Smooth muscle cell (in vitro differentiated cells): Measurements from ENCODE around the gene A1BG. TPM values are rescaled to one million over a fixed set of nuclear protein-coding genes. Genes with fewer than 3 reads are reported as not detected.
A peak's percentile ranks its signal among the peaks of the same experiment; 100 is the strongest.

Experiments
- DNase-seq: peaks from one replicate; lab custom pipeline; 2025; ENCODE audit not compliant: unreplicated experiment; lab: John Stamatoyannopoulos, UW
- H2AFZ ChIP-seq: fragments of 200-600 bp; sonication (generic); 2 replicates; pipeline ENCODE4 v1.6.0; 2016; ENCODE audit warnings: antibody characterized with exemption, low read depth, mild to moderate bottlenecking
- H3F3A ChIP-seq: fragments of 200-600 bp; sonication (generic); 2 replicates; pipeline ENCODE4 v1.6.0; 2017; ENCODE audit warnings: antibody characterized with exemption, low read depth
- H3K27ac ChIP-seq: fragments of 200-600 bp; sonication (generic); 2 replicates; pipeline ENCODE4 v1.5.1; 2016; ENCODE audit warnings: low read depth, mild to moderate bottlenecking
- H3K27me3 ChIP-seq: fragments of 200-600 bp; sonication (generic); 2 replicates; pipeline ENCODE4 v1.6.1; 2016; ENCODE audit warnings: low read depth, mild to moderate bottlenecking
- H3K36me3 ChIP-seq: fragments of 200-600 bp; sonication (generic); 2 replicates; pipeline ENCODE4 v1.5.1; 2016; ENCODE audit warnings: low read depth
- H3K4me1 ChIP-seq: fragments of 200-600 bp; sonication (generic); 2 replicates; pipeline ENCODE4 v1.5.1; 2016; ENCODE audit warnings: low read depth
- H3K4me2 ChIP-seq: fragments of 200-600 bp; sonication (generic); 2 replicates; pipeline ENCODE4 v1.6.0; 2016; ENCODE audit warnings: mild to moderate bottlenecking
- H3K4me3 ChIP-seq: fragments of 200-600 bp; sonication (generic); 2 replicates; pipeline ENCODE4 v1.5.1; 2016; ENCODE audit warnings: mild to moderate bottlenecking
- H3K79me2 ChIP-seq: fragments of 200-600 bp; sonication (generic); 2 replicates; pipeline ENCODE4 v1.6.0; 2016; ENCODE audit warnings: low read depth, mild to moderate bottlenecking
- H3K9ac ChIP-seq: fragments of 200-600 bp; sonication (generic); 2 replicates; pipeline ENCODE4 v1.6.0; 2016; ENCODE audit warnings: low read depth
- H3K9me3 ChIP-seq: fragments of 200-600 bp; sonication (generic); replicated peaks from 2 replicates; pipeline ENCODE4 v1.5.1; 2016; ENCODE audit warnings: low read depth
- H4K20me1 ChIP-seq: fragments of 200-600 bp; sonication (generic); 2 replicates; pipeline ENCODE4 v1.6.0; 2016; ENCODE audit warnings: low read depth
- WGBS: methylation state at CpG from one replicate; pipeline ENCODE4 v1.1.7; 2016; ENCODE audit warnings: low lambda C conversion rate; 5-methylcytosine and 5-hydroxymethylcytosine counted together
- polyA plus RNA-seq: library from polyadenylated mRNA; unstranded; fragments of >200 nt; fragmentation: Nextera tagmentation; extraction: Ambion mirVana; gene quantifications from 2 replicates; pipeline ENCODE4 v1.2.1, GENCODE V29; 2016
- total RNA-seq: library from RNA; depleted of rRNA; stranded (reverse); fragments of >200 nt; gene quantifications from 2 replicates; pipeline ENCODE4 v1.2.3, GENCODE V29; 2014
- TF ChIP-seq, protein P1 (sequence below): fragments of 200-600 bp; sonication (generic); IDR thresholded peaks from 2 replicates; pipeline ENCODE4 v1.5.1; 2017; ENCODE audit warnings: borderline replicate concordance, mild to moderate bottlenecking, antibody characterized with exemption; ENCODE audit not compliant: insufficient read depth, poor library complexity, severe bottlenecking

A1BG gene
- total and polyA plus RNA-seq, 2 experiments from 2014 or later = 77.8 to 133 TPM

DNA sequence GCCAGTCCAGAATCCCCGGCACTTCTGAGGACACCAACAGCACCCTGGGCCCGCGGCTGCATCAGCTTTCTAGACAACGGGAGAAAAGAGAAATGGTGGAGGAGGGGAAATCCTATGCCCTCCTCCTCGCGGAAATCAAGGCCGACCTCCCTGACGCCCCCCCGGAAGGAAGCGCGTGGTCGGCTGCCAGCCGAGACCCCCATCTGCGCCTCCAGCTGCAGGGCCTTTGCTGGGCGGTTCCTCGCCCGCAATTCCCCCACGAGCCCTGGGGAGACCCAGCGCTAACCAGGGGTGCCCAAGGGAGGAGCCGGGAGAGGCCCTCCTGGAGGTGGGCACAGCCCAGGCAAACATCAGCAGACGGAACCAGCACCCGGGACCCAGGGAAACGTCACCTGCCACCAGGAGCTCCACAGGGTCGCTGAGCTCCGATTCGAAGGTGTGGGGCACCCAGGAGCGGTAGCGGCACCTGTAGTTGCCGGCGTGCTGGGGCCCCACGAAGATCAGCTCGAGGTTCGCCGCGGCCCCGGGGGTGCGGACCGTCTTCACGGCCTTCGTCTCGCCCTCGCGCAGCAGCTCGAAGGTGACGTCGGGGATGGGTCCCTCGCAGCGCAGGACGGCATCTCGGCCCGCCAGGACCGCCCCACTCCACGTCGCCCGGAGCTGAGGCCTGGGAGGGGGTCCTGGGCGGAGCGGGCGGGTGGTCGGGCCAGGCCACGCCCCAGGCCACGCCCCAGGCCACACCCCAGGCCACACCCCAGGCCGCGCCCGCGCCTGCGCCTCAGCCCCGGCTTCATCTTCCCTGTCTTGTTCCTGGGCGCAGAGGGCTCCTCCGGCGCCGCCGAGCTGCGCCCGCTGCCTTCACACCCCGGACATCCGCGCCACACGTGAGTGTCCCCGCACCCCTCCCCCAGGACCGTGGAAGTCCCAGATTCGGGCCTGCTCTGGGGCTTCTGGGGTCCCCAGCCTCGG is 6.0 kb downstream of the A1BG start:
- Histone ChIP-seq H3K27me3 (no peaks in the 10 kb centered on the region), H3K27ac (peak overlapping the region; percentile 63), H3K9ac (peak overlapping the region; percentile 81), H3K4me2 (peak overlapping the region; percentile 95), H3K79me2 (peaks cover 53% of the 10 kb centered on the region), H3K4me3 (peak overlapping the region; percentile 96), H3K4me1 (peaks cover 8% of the 10 kb centered on the region), H4K20me1 (peaks cover 13% of the 10 kb centered on the region), H3K36me3 (no peaks in the 10 kb centered on the region), H3F3A (no peaks in the 10 kb centered on the region), H2AFZ (peak overlapping the region; percentile 98), H3K9me3 (no peaks in the 10 kb centered on the region)
- peak; percentile 75 for DNase-seq
- TF ChIP-seq, protein P1, sequence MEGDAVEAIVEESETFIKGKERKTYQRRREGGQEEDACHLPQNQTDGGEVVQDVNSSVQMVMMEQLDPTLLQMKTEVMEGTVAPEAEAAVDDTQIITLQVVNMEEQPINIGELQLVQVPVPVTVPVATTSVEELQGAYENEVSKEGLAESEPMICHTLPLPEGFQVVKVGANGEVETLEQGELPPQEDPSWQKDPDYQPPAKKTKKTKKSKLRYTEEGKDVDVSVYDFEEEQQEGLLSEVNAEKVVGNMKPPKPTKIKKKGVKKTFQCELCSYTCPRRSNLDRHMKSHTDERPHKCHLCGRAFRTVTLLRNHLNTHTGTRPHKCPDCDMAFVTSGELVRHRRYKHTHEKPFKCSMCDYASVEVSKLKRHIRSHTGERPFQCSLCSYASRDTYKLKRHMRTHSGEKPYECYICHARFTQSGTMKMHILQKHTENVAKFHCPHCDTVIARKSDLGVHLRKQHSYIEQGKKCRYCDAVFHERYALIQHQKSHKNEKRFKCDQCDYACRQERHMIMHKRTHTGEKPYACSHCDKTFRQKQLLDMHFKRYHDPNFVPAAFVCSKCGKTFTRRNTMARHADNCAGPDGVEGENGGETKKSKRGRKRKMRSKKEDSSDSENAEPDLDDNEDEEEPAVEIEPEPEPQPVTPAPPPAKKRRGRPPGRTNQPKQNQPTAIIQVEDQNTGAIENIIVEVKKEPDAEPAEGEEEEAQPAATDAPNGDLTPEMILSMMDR = no peak
- WGBS = 2% methylated on average over 72 of the region's 82 CpGs

DNA sequence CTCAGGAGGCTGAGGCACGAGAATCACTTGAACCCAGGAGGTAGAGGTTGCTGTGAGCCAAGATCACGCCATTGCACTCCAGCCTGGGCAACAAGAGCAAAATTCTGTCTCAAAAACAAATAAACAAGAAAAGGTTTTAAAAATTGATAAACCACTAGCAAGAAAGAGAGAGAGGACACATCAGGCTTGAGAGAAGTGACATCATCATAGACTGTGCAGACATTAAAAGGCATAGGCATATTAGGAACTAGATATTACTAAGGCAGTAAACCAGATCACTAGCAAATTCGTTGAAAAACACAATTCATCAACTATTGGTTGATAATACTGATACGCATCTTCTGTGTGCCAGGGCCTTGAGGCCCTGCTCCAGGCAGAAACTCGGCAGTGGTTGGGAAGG is 7.7 kb downstream of the A1BG start:
- DNase-seq = no peak
- TF ChIP-seq, protein P1 = no peak
- Histone ChIP-seq H2AFZ (no peak overlapping the region), H3K36me3 (no peaks in the 10 kb centered on the region), H3K27me3 (no peaks in the 10 kb centered on the region), H3K9me3 (no peaks in the 10 kb centered on the region), H3K4me1 (peaks cover 8% of the 10 kb centered on the region), H3K4me3 (no peak overlapping the region), H3K4me2 (peak overlapping the region; percentile 95), H3K27ac (no peak overlapping the region), H3F3A (no peaks in the 10 kb centered on the region), H4K20me1 (peaks cover 27% of the 10 kb centered on the region), H3K9ac (no peak overlapping the region), H3K79me2 (peaks cover 53% of the 10 kb centered on the region)
- WGBS = 96% methylated on average over 5 of the region's 5 CpGs

DNA sequence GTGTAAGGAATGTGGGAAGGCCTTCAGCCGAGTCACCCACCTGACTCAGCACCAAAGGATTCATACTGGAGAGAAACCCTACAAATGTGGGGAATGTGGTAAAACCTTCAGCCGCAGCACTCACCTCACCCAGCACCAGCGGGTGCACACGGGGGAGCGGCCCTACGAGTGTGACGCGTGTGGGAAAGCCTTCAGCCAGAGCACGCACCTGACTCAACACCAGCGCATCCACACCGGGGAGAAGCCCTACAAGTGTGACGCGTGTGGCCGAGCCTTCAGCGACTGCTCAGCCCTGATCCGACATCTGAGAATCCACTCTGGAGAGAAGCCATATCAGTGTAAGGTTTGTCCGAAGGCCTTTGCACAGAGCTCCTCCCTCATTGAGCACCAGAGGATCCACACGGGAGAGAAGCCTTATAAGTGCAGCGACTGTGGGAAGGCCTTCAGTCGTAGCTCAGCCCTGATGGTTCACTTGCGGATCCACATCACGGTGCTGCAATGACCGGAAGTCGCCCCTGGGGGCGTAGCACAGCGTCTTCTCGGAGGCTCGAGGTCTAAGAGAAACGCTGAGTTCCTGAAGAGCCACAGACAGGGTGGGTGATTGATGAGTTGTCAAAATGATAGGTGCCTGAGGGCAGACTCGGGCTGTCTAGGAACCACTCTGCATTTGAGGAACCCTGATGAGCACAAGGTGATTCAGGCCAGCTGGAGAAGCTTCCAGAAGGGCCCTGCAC is 14.3 kb downstream of the A1BG start:
- Histone ChIP-seq H2AFZ (no peak overlapping the region), H3K27ac (no peak overlapping the region), H3K4me2 (no peak overlapping the region), H3F3A (no peaks in the 10 kb centered on the region), H3K27me3 (no peaks in the 10 kb centered on the region), H3K79me2 (no peaks in the 10 kb centered on the region), H3K4me3 (no peak overlapping the region), H3K36me3 (no peaks in the 10 kb centered on the region), H4K20me1 (peaks cover 20% of the 10 kb centered on the region), H3K9ac (no peak overlapping the region), H3K9me3 (no peaks in the 10 kb centered on the region), H3K4me1 (no peaks in the 10 kb centered on the region)
- TF ChIP-seq, protein P1 = peak; percentile 4
- DNase-seq = no peak
- WGBS = 87% methylated on average over 30 of the region's 30 CpGs
